Measurements from ENCODE around the gene CEMIP2.

The CEMIP2 gene

GRCh38 chr9:71655141-71655540, 113.2 kb downstream of the CEMIP2 start:
- DNase-seq (ENCODE audit: extremely low spot score, insufficient read length, low read depth) (no peak), FAIRE-seq (no peak)

- DNase-seq (ENCODE audit: extremely low spot score, insufficient read length, low read depth): no peak
- no peak for FAIRE-seq
Measured at GRCh38 chr9:71652480-71652879, 115.8 kb downstream of the CEMIP2 start.

- FAIRE-seq (no peak), DNase-seq (ENCODE audit: extremely low spot score, insufficient read length, low read depth) (no peak)
Measured at GRCh38 chr9:71648453-71648852, 119.9 kb downstream of the CEMIP2 start.

- peak; percentile 11 for DNase-seq (ENCODE audit: extremely low spot score, insufficient read length, low read depth)
- peak; percentile 64 for FAIRE-seq
Measured at GRCh38 chr9:71647094-71647591, 121.2 kb downstream of the CEMIP2 start.

GRCh38 chr9:71646131-71646530, 122.2 kb downstream of the CEMIP2 start:
- FAIRE-seq (no peak), DNase-seq (ENCODE audit: extremely low spot score, insufficient read length, low read depth) (no peak)

- DNase-seq (ENCODE audit: extremely low spot score, insufficient read length, low read depth): no peak
- FAIRE-seq: no peak
Measured at GRCh38 chr9:71644819-71645362, 123.4 kb downstream of the CEMIP2 start.

GRCh38 chr9:71643330-71643729, 125.0 kb downstream of the CEMIP2 start:
- no peak for FAIRE-seq
- no peak for DNase-seq (ENCODE audit: extremely low spot score, insufficient read length, low read depth)

- FAIRE-seq: no peak
Measured at GRCh38 chr9:71642056-71642455, 126.3 kb downstream of the CEMIP2 start.

GRCh38 chr9:71638627-71639026, 129.7 kb downstream of the CEMIP2 start:
- no peak for DNase-seq (ENCODE audit: extremely low spot score, insufficient read length, low read depth)
- FAIRE-seq: peak; percentile 62

More at GRCh38 chr9:71642056-71642455, 126.3 kb downstream of the CEMIP2 start:
- DNase-seq (ENCODE audit: extremely low spot score, insufficient read length, low read depth): no peak

GRCh38 chr9:71637926-71638325, 130.4 kb downstream of the CEMIP2 start:
- DNase-seq (ENCODE audit: extremely low spot score, insufficient read length, low read depth) (no peak), FAIRE-seq (no peak)

GRCh38 chr9:71637375-71637774, 130.9 kb downstream of the CEMIP2 start:
- no peak for FAIRE-seq
- DNase-seq (ENCODE audit: extremely low spot score, insufficient read length, low read depth): no peak

- no peak for DNase-seq (ENCODE audit: extremely low spot score, insufficient read length, low read depth)
- no peak for FAIRE-seq
Measured at GRCh38 chr9:71636143-71636839, 132.0 kb downstream of the CEMIP2 start.

- DNase-seq (ENCODE audit: extremely low spot score, insufficient read length, low read depth): no peak
- FAIRE-seq: no peak
Measured at GRCh38 chr9:71634752-71635151, 133.6 kb downstream of the CEMIP2 start.
